ENCODE data around the gene IRF2BPL. TPM values are rescaled to one million over a fixed set of nuclear protein-coding genes. Genes with fewer than 3 reads are reported as not detected.

The IRF2BPL gene
- total and polyA plus RNA-seq, 2 of the 8 experiments (the other 6 are each of a cell fraction or from before 2014, with no cell fraction given), result 18.8 to 57.0 TPM

GRCh38 chr14:77011245-77011644 is 17.3 kb downstream of the IRF2BPL start:
- no peak overlapping the region for H3K23ac ChIP-seq (ENCODE audit: insufficient read length)
- no peak overlapping the region for H2AFZ ChIP-seq (ENCODE audit: low read length)
- H3K79me1 ChIP-seq (ENCODE audit: low read depth, low read length), result peaks cover 3% of the 10 kb centered on the region; the same call in 1 of the 2 replicates
- no peak overlapping the region for H3K56ac ChIP-seq (replicated peaks; ENCODE audit: insufficient read length, low read depth, low read length)
- H3K27me3 ChIP-seq (replicated peaks in 1 of 4; ENCODE audit: control insufficient read depth in 3 of 4, extremely low read depth in 1 of 4, insufficient read depth in 3 of 4, low read length in 3 of 4), result no peaks in the 10 kb centered on the region; a peak in 1 of 7 replicates
- ChIA-PET CTCF (ENCODE audit: partially characterized antibody) (interaction anchor here (0.6 to 25.2 kb wide), 13 partner anchors 12 to 136 kb away, joined by 3 to 280 read pairs (median 5); no protein-coding TSS in a partner anchor), POLR2A (ENCODE audit: partially characterized antibody) (interaction anchor here (0.6 to 1.5 kb wide), 4 partner anchors 13 to 64 kb away, joined by 3 to 9 read pairs (median 4); no protein-coding TSS in a partner anchor)
- no peaks in the 10 kb centered on the region for H3K36me3 ChIP-seq (ENCODE audit: control insufficient read depth in 2 of 4, insufficient read depth in 4 of 4, low read length in 3 of 4)
- no peak overlapping the region; the same call in 1 of the 2 replicates for H2BK12ac ChIP-seq (ENCODE audit: low read depth, low read length)
- DNase-seq (ENCODE audit: low read depth in 1 of 2, low spot score in 2 of 2), result no peak
- no peak overlapping the region for H3K27ac ChIP-seq (ENCODE audit: low read depth, low read length)
- WGBS, 2 experiments (ENCODE audit: extremely low coverage in 1 of 2, insufficient coverage in 1 of 2, insufficient read length in 1 of 2, insufficient replicate concordance in 2 of 2, low coverage in 1 of 2, low lambda C conversion rate in 2 of 2, missing lambda C conversion rate in 1 of 2), result 98% methylated on average over 4 of the region's 4 CpGs; no CpG with 5 or more reads in 1 of the 2 experiments
- H2AK5ac ChIP-seq (ENCODE audit: low read depth, low read length), result no peak overlapping the region
- no peaks in the 10 kb centered on the region; the same call in 1 of the 2 replicates for H3K23me2 ChIP-seq (ENCODE audit: low read depth, low read length)
- no peak overlapping the region for H2BK20ac ChIP-seq (ENCODE audit: low read length)
- no peak overlapping the region for H3K4ac ChIP-seq (replicated peaks; ENCODE audit: insufficient read length, low read depth, low read length)
- no peaks in the 10 kb centered on the region for H3K9me3 ChIP-seq (ENCODE audit: insufficient read depth in 2 of 2, low read depth in 1 of 2, low read length in 1 of 2)
- H3K4me1 ChIP-seq (replicated peaks in 1 of 4; ENCODE audit: control insufficient read depth in 3 of 4, insufficient read depth in 4 of 4, low read length in 3 of 4), result peaks cover 0 to 28% (median 8%) of the 10 kb centered on the region in 4 experiments; a peak in 4 of 7 replicates
- TF ChIP-seq RAD21 (IDR thresholded peaks at IDR 0.05 in 1 of 2, conservative IDR thresholded peaks at IDR 0.05 in 1 of 2; ENCODE audit: low read depth in 2 of 2, low read length in 2 of 2) (peak; percentile 19 to 20; a peak in 2 of 4 replicates), E2F6 (IDR thresholded peaks at IDR 0.05) (no peak), CTCF (IDR thresholded peaks at IDR 0.05; ENCODE audit: control extremely low read depth in 1 of 3, insufficient read depth in 1 of 3, low read depth in 1 of 3, low read length in 3 of 3) (peak in 1 of 3 experiments; percentile 18; a peak in 1 of 4 replicates)
- H2BK120ac ChIP-seq (replicated peaks; ENCODE audit: low read depth, low read length), result no peak overlapping the region
- H4K5ac ChIP-seq (ENCODE audit: insufficient read length, low read depth, low read length), result no peak overlapping the region
- H4K20me1 ChIP-seq (replicated peaks in 1 of 2; ENCODE audit: control insufficient read depth in 1 of 2, insufficient read depth in 2 of 2, low read length in 2 of 2), result no peaks in the 10 kb centered on the region
- H3K4me3 ChIP-seq (ENCODE audit: extremely low read depth in 1 of 4, insufficient read depth in 2 of 4, low read depth in 3 of 4, low read length in 4 of 4), result no peak overlapping the region
- no peak overlapping the region for H3K9ac ChIP-seq (replicated peaks in 1 of 4; ENCODE audit: extremely low read depth in 1 of 4, low read depth in 3 of 4, low read length in 3 of 4)
- no peak overlapping the region for H2BK5ac ChIP-seq (ENCODE audit: low read depth, low read length)
- no peak overlapping the region for H4K91ac ChIP-seq (replicated peaks; ENCODE audit: insufficient read length, low read length)
- no peak overlapping the region for H4K8ac ChIP-seq (ENCODE audit: extremely low read depth, insufficient read depth, low read length)
- 0 out of 2 replicates have a peak overlapping the region, but pooled peaks have one; percentile 6 for H3K18ac ChIP-seq (ENCODE audit: extremely low read depth, low read length)
- no peaks in the 10 kb centered on the region for H3K79me2 ChIP-seq (ENCODE audit: control insufficient read depth in 1 of 2, insufficient read depth in 2 of 2, low read length in 2 of 2)
- H3K4me2 ChIP-seq (ENCODE audit: insufficient read depth in 1 of 2, low read depth in 2 of 2, low read length in 2 of 2), result no peak overlapping the region
- no peak for FAIRE-seq
- no peak overlapping the region for H3K14ac ChIP-seq (ENCODE audit: insufficient read length)
- peak overlapping the region; percentile 47; the same call in 1 of the 2 replicates for H2BK15ac ChIP-seq (ENCODE audit: low read length)
